HepG2 (cell line): ENCODE results near the gene VPS37B. TPM values are rescaled to one million over a fixed set of nuclear protein-coding genes. Genes with fewer than 3 reads are reported as not detected.

Source experiments
- ATAC-seq: fragments of 200-7000 bp; cut with Tn5 transposase; 3 replicates; pipeline ENCODE4 v1.9.1; 2020; ENCODE audit warnings: mild to moderate bottlenecking, moderate library complexity
- BruUV-seq: library from RNA; stranded (reverse); fragments of 400-500 nt; replicated peaks from 2 replicates; lab custom pipeline; 2021; lab: Mats Ljungman, UMichigan
- CTCF ChIA-PET: fragments of 300-600 bp; formaldehyde crosslinking; extraction: SDS; loops from one replicate; lab custom pipeline; 2021; ENCODE audit warnings: low total read pairs, inconsistent platforms, low intra/inter-chr PET ratio; lab: Yijun Ruan, JAX
- POLR2A ChIA-PET: fragments of 350-600 bp; sonication (Branson Sonifier 250); formaldehyde crosslinking; loops from one replicate; lab custom pipeline; 2020; ENCODE audit warnings: antibody characterized with exemption, inconsistent platforms; lab: Yijun Ruan, JAX
- DNase-seq: peaks from one replicate; pipeline ENCODE4 v3.0.0-alpha.2; 2015; ENCODE audit warnings: low spot score
- FAIRE-seq: peaks from 3 replicates; lab custom pipeline; 2011; peaks lifted over from hg19 to GRCh38; lab: Jason Lieb, UNC
- H2AFZ ChIP-seq: one replicate; pipeline ENCODE4 v1.6.1; 2011; ENCODE audit warnings: low read length, inconsistent platforms
- H3K27ac ChIP-seq: fragments of 300-600 bp; 3 replicates; pipeline ENCODE4 v1.8.0; 2011; ENCODE audit warnings: mixed run types, mild to moderate bottlenecking, mixed read lengths, low read length, inconsistent platforms; ENCODE audit not compliant: insufficient read depth; ENCODE audit errors: extremely low read length
- H3K27me3 ChIP-seq, 2 experiments: fragments of 200-600 bp in 1 of 2; 2 replicates in 1 of 2; 3 replicates in 1 of 2; pipeline versions ENCODE4 v1.6.0 to v1.8.0; 2011; ENCODE audit warnings: low read length in 2 of 2, mild to moderate bottlenecking in 2 of 2, moderate library complexity in 2 of 2, inconsistent platforms in 1 of 2; ENCODE audit not compliant: insufficient read depth in 2 of 2, control insufficient read depth in 1 of 2
- H3K36me3 ChIP-seq, 2 experiments: fragments of 200-600 bp in 1 of 2; replicated peaks in 1 of 2; 2 replicates in 1 of 2; 3 replicates in 1 of 2; pipeline versions ENCODE4 v1.5.1 to v1.8.0; 2011; ENCODE audit warnings: low read length in 2 of 2, inconsistent platforms in 1 of 2; ENCODE audit not compliant: insufficient read depth in 2 of 2, control insufficient read depth in 1 of 2
- H3K4me1 ChIP-seq: 2 replicates; pipeline ENCODE4 v1.5.1; 2012; ENCODE audit warnings: low read length, inconsistent platforms; ENCODE audit not compliant: insufficient read depth
- H3K4me2 ChIP-seq: 2 replicates; pipeline ENCODE4 v1.6.0; 2011; ENCODE audit warnings: low read depth, low read length, inconsistent platforms
- H3K4me3 ChIP-seq, 3 experiments: fragments of 200-600 bp in 1 of 3; sonication (generic), shearing (Covaris generic) in 1 of 3; replicated peaks in 1 of 3; 2 replicates each; pipeline ENCODE4 v1.5.1; 2011 to 2016; ENCODE audit warnings: low read length in 3 of 3, inconsistent platforms in 2 of 3, low read depth in 2 of 3, mild to moderate bottlenecking in 2 of 3, control low read depth in 1 of 3, mixed read lengths in 1 of 3; ENCODE audit not compliant: insufficient read depth in 1 of 3
- H3K79me2 ChIP-seq: one replicate; pipeline ENCODE4 v1.6.1; 2011; ENCODE audit warnings: low read length, inconsistent platforms; ENCODE audit not compliant: insufficient read depth
- H3K9ac ChIP-seq: 2 replicates; pipeline ENCODE4 v1.6.0; 2011; ENCODE audit warnings: mild to moderate bottlenecking, low read depth, low read length, inconsistent platforms; ENCODE audit not compliant: insufficient read depth
- H3K9me3 ChIP-seq: 2 replicates; pipeline ENCODE4 v1.5.1; 2012; ENCODE audit warnings: mild to moderate bottlenecking, low read length
- H4K20me1 ChIP-seq: 2 replicates; pipeline ENCODE4 v1.6.0; 2011; ENCODE audit warnings: inconsistent platforms, mild to moderate bottlenecking, low read length, moderate library complexity; ENCODE audit not compliant: insufficient read depth
- U2AF2 ChIP-seq: fragments of 200-400 bp; formaldehyde crosslinking; IDR thresholded peaks from 2 replicates; pipeline ENCODE4 v1.6.1; 2017; ENCODE audit warnings: low read depth, mild to moderate bottlenecking, low read length
- ZNF264 ChIP-seq: sonication (generic); formaldehyde crosslinking; IDR thresholded peaks from 2 replicates; pipeline ENCODE4 v1.4.0; 2020; ENCODE audit warnings: missing genetic modification reagents
- ZNF317 ChIP-seq: sonication (generic); formaldehyde crosslinking; IDR thresholded peaks from 2 replicates; pipeline ENCODE4 v1.5.0; 2020; ENCODE audit warnings: mild to moderate bottlenecking, missing genetic modification reagents
- WGBS: methylation state at CpG from one replicate; pipeline ENCODE4 v1.1.6; 2017; ENCODE audit warnings: low lambda C conversion rate; 5-methylcytosine and 5-hydroxymethylcytosine counted together
- in situ Hi-C: cut with HindIII; loops from 2 replicates; pipeline ENCODE4 v1.10.0; 2017; ENCODE audit warnings: low pct_unique_long_range_greater_than_20kb; ENCODE audit not compliant: extremely low pct_ligation_motif_present
- intact Hi-C: fragments of 100-400 bp; cut with micrococcal nuclease; formaldehyde crosslinking; loops from one replicate; pipeline ENCODE4 v1.10.0; 2022; ENCODE audit not compliant: unreplicated experiment
- polyA plus RNA-seq, 8 experiments: library from polyadenylated mRNA; depleted of rRNA in 3 of 8; stranded (reverse) in 7 of 8; unstranded in 1 of 8; fragments of >200 nt; fragmentation: Illumina TruSeq in 4 of 8; extraction: Trizol in 4 of 8; gene quantifications; 2 replicates each; pipeline versions ENCODE4 v1.2.1 to v1.2.3, GENCODE V29; 2011 to 2016; ENCODE audit warnings: low read depth in 4 of 8, missing spikeins in 1 of 8, mixed read lengths in 1 of 8; ENCODE audit not compliant: insufficient read depth in 1 of 8
- total RNA-seq, 5 experiments: library from RNA; depleted of rRNA; stranded (reverse); fragments of >200 nt; fragmentation: Illumina TruSeq; extraction: Trizol; gene quantifications; 2 replicates each; pipeline ENCODE4 v1.2.3, GENCODE V29; 2016; ENCODE audit warnings: low read depth in 1 of 5
- TF ChIP-seq, protein P1 (sequence below): fragments of 450-650 bp; IDR thresholded peaks from 2 replicates; pipeline ENCODE4 v1.6.1; 2017; ENCODE audit warnings: mild to moderate bottlenecking

Gene VPS37B
- total and polyA plus RNA-seq, 2 of the 13 experiments (the other 11 are each of a cell fraction or from before 2014, with no cell fraction given) = 4.6 to 5.3 TPM

DNA sequence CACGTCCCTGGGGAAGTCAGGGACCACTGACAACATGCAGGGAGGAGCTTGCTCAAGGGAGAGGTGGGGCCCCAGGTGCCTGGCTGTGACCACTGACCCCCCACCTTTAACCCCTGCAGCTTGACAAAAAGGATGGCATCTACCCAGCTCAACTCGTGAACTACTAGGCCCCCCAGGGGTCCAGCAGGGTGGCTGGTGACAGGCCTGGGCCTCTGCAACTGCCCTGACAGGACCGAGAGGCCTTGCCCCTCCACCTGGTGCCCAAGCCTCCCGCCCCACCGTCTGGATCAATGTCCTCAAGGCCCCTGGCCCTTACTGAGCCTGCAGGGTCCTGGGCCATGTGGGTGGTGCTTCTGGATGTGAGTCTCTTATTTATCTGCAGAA, 34.3 kb downstream of the VPS37B start:
- no peak for DNase-seq
- ATAC-seq = no peak
- Histone ChIP-seq H3K4me3 (no peak overlapping the region), H2AFZ (no peak overlapping the region), H3K36me3 (peaks cover 1 to 3% of the 10 kb centered on the region in 2 experiments; a peak in 2 of 5 replicates), H3K9me3 (no peaks in the 10 kb centered on the region), H3K4me2 (no peak overlapping the region), H3K4me1 (peaks cover 72% of the 10 kb centered on the region), H4K20me1 (no peaks in the 10 kb centered on the region), H3K9ac (no peak overlapping the region), H3K27me3 (no peaks in the 10 kb centered on the region), H3K79me2 (no peaks in the 10 kb centered on the region), H3K27ac (peak overlapping the region; percentile 61)
- FAIRE-seq = no peak
- intact Hi-C loops = no loop called here
- ChIA-PET POLR2A (interaction anchor here (0.8 to 1.5 kb wide), 2 partner anchors 19 to 20 kb away, joined by 3 to 5 read pairs; no protein-coding TSS in a partner anchor), CTCF (no interaction called here)
- in situ Hi-C loops = loop anchor here (25.0 kb wide), 1 partner anchor 376 kb away; the partner anchor contains the start of genes MPHOSPH9 and MTRFR
- 60% methylated on average over 1 of the region's 5 CpGs for WGBS
- TF ChIP-seq ZNF317 (CRISPR knock-in tag) (no peak), U2AF2 (no peak), ZNF264 (CRISPR knock-in tag) (no peak)
- TF ChIP-seq, protein P1, sequence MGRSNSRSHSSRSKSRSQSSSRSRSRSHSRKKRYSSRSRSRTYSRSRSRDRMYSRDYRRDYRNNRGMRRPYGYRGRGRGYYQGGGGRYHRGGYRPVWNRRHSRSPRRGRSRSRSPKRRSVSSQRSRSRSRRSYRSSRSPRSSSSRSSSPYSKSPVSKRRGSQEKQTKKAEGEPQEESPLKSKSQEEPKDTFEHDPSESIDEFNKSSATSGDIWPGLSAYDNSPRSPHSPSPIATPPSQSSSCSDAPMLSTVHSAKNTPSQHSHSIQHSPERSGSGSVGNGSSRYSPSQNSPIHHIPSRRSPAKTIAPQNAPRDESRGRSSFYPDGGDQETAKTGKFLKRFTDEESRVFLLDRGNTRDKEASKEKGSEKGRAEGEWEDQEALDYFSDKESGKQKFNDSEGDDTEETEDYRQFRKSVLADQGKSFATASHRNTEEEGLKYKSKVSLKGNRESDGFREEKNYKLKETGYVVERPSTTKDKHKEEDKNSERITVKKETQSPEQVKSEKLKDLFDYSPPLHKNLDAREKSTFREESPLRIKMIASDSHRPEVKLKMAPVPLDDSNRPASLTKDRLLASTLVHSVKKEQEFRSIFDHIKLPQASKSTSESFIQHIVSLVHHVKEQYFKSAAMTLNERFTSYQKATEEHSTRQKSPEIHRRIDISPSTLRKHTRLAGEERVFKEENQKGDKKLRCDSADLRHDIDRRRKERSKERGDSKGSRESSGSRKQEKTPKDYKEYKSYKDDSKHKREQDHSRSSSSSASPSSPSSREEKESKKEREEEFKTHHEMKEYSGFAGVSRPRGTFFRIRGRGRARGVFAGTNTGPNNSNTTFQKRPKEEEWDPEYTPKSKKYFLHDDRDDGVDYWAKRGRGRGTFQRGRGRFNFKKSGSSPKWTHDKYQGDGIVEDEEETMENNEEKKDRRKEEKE = no peak
- no TSS peak for BruUV-seq
